Sigmoid colon (tissue), 7 donors: Measurements from ENCODE around the gene TICAM2. TPM values are rescaled to one million over a fixed set of nuclear protein-coding genes. Genes with fewer than 3 reads are reported as not detected.

Source experiments
- DNase-seq: peaks from one replicate; pipeline ENCODE4 v3.0.0-alpha.2; 2019
- H3K27ac ChIP-seq, 4 donors: fragments of 200-600 bp; sonication (generic); one replicate each; pipeline ENCODE4 v1.5.1; 2016 to 2019; ENCODE audit warnings: mild to moderate bottlenecking in 1 of 4
- H3K27me3 ChIP-seq, 3 donors: fragments of 200-600 bp; sonication (generic); one replicate each; pipeline ENCODE4 v1.5.1; 2019; ENCODE audit warnings: mild to moderate bottlenecking in 1 of 3
- H3K36me3 ChIP-seq, 4 donors: fragments of 200-600 bp; sonication (generic); one replicate each; pipeline ENCODE4 v1.5.1; 2016 to 2019
- H3K4me1 ChIP-seq, 4 donors: fragments of 200-600 bp; sonication (generic); one replicate each; pipeline ENCODE4 v1.5.1; 2017 to 2019
- H3K4me3 ChIP-seq, 4 donors: fragments of 200-600 bp; sonication (generic); one replicate each; pipeline ENCODE4 v1.5.1; 2017 to 2019; ENCODE audit warnings: mild to moderate bottlenecking in 2 of 4, moderate library complexity in 1 of 4
- H3K9me3 ChIP-seq, 4 donors: fragments of 200-600 bp in 3 of 4; sonication (generic) in 3 of 4; one replicate each; pipeline versions ENCODE4 v1.5.1 to v1.6.1; 2013 to 2019
- CTCF ChIP-seq, 4 experiments: fragments of 450-650 bp in 3 of 4; fragments of 200-600 bp in 1 of 4; IDR thresholded peaks; one replicate each; pipeline ENCODE4 v1.5.1; 2016 to 2019; ENCODE audit warnings: antibody characterized with exemption in 4 of 4, mild to moderate bottlenecking in 3 of 4, moderate library complexity in 2 of 4
- EP300 ChIP-seq, 4 donors: sonication (generic); formaldehyde crosslinking; IDR thresholded peaks; one replicate each; pipeline ENCODE4 v1.6.1; 2017; ENCODE audit warnings: antibody characterized with exemption in 4 of 4
- POLR2A ChIP-seq, 2 donors: fragments of 450-650 bp; IDR thresholded peaks; one replicate each; pipeline ENCODE4 v1.6.1; 2016; ENCODE audit warnings: antibody characterized with exemption in 2 of 2, mild to moderate bottlenecking in 2 of 2, moderate library complexity in 2 of 2
- POLR2AphosphoS5 ChIP-seq, 4 donors: sonication (generic); formaldehyde crosslinking; IDR thresholded peaks; one replicate each; pipeline ENCODE4 v1.6.1; 2017; ENCODE audit warnings: antibody characterized with exemption in 4 of 4
- WGBS, 2 donors: extraction: QIAGEN DNeasy Blood & Tissue Kit; methylation state at CpG; one replicate each; pipeline ENCODE4 v1.1.7; 2013; 5-methylcytosine and 5-hydroxymethylcytosine counted together
- intact Hi-C: fragments of 100-400 bp; cut with DNase I; formaldehyde crosslinking; loops from one replicate; pipeline ENCODE4 v1.15.1; 2023
- polyA plus RNA-seq, 3 donors: library from polyadenylated mRNA; stranded (reverse); fragments of 200-250 nt; gene quantifications; one replicate each; pipeline ENCODE4 v1.2.3, GENCODE V29; 2013
- total RNA-seq, 4 donors: library from RNA; depleted of rRNA; stranded (reverse); fragments of >200 nt; gene quantifications; one replicate each; pipeline ENCODE4 v1.1.0, GENCODE V29; 2016
- donor health status: healthy with polysubstance abuse.
- donor health status: Bipolar disorder and iron deficiency.
- donor health status: healthy.

Gene TICAM2
- total and polyA plus RNA-seq, 7 donors: 0.95 to 3.9 (median 2.0) TPM; not detected in 1

DNA sequence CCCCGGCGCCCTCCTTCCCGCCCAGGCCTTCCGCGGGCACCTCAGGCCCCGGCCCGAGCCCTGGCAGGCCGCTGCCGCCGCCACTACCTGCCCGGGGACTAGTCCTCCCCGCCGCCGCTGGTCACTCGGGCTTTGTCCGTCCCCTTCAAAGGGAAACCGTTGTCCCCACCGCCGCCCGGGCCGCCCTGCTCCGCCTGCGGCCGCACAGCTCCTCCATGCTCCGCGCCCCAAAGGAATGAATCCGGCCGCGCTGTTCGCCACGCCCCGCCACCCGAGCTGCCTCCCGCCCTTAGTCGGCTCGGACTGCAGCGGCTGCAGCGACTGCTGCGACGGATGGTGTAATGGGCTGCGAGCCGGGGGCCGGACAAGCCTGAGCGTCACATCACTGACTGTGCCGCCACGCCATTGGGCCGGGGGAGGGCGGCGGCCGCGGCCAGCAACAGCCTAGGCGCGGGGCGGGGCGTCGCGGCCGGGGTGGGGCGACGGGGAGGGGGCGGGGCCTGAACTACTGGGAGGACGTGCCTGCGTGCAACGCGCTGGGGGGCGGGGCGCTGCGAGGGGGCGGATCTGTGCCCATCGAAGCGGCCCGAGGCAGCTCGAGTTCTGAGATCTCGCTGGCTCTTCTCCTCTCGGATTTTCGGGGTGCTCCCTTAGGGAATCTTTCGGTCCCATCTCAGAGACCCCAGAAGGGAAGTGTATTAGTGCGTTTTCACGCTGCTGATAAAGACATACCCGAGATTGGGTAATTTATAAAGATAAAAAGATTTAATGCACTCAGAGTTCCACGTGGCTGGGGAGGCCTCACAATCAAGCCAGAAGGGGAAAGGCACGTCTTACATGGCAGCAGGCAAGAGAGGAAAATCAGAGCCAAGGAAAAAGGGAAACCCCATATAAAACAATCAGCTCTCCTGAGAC is 57.6 kb downstream of the TICAM2 start, which contains the start of gene FEM1C:
Gene FEM1C (minus strand): TSS at position 340 of the 915 bp plus-strand sequence. CDS start 1,282 bp downstream, outside the sequence.
- Histone ChIP-seq H3K36me3 (peaks cover 0 to 13% (median 0%) of the 10 kb centered on the region in 4 donors), H3K4me1 (peaks cover 0 to 33% (median 21%) of the 10 kb centered on the region in 4 donors), H3K4me3 (peak within 1 kb of the TSS; percentile 72 to 98 (median 87)), H3K27me3 (no peaks in the 10 kb centered on the region), H3K27ac (peak within 1 kb of the TSS; percentile 97 to 99 (median 98)), H3K9me3 (peaks cover 0 to 6% (median 0%) of the 10 kb centered on the region in 4 donors)
- 1% methylated on average over 82 of the region's 82 CpGs for WGBS, 2 donors
- DNase-seq: peak; percentile 99
- intact Hi-C loops: loop anchor here (5.0 kb wide), 4 partner anchors 43 to 298 kb away; partner anchors contain the start of genes AP3S1, ATG12 and TMED7
- peak; percentile 98 to 99 for TF ChIP-seq POLR2A (IDR thresholded peaks at IDR 0.05)
- peak; percentile 100 for TF ChIP-seq POLR2AphosphoS5 (IDR thresholded peaks at IDR 0.05)
- TF ChIP-seq EP300 (IDR thresholded peaks at IDR 0.05): peak in 1 of 4 donors; percentile 27
- no peak for TF ChIP-seq CTCF (IDR thresholded peaks at IDR 0.05)

DNA sequence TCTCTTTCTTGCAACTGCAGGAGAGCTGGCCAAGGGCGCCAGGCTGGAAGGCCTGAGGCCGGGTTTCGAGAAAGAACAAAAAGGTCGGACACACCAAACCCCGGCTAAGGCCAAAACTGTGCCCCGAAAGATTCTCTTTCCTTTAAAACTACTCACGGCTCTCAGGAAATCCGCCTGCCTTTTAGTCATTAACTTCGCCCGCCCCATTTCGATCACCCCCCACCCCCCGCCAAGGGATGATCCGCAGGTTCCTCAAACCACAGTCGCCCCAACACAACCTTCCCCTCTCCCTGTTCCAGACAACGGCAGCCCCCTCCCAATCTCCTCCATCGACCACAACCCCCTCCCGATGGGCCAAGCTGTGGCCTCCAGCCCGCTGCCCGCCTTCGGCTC is 58.2 kb downstream of the TICAM2 start:
- peak; percentile 71 for DNase-seq
- peaks cover 0 to 6% (median 0%) of the 10 kb centered on the region in 4 donors for H3K9me3 ChIP-seq
- 0 to 1% methylated on average over 20 of the region's 20 CpGs for WGBS, 2 donors
- peak in 1 of 4 donors; percentile 8 for TF ChIP-seq POLR2AphosphoS5 (IDR thresholded peaks at IDR 0.05)
- no peak for TF ChIP-seq POLR2A (IDR thresholded peaks at IDR 0.05)
- no peak for TF ChIP-seq CTCF (IDR thresholded peaks at IDR 0.05)
- TF ChIP-seq EP300 (IDR thresholded peaks at IDR 0.05): no peak
- no peaks in the 10 kb centered on the region for H3K27me3 ChIP-seq
- peak overlapping the region; percentile 72 to 98 (median 87) for H3K4me3 ChIP-seq
- peaks cover 0 to 13% (median 0%) of the 10 kb centered on the region in 4 donors for H3K36me3 ChIP-seq
- peak overlapping the region; percentile 97 to 99 (median 98) for H3K27ac ChIP-seq
- intact Hi-C loops: loop anchor here (5.0 kb wide), 4 partner anchors 43 to 298 kb away; partner anchors contain the start of genes AP3S1, ATG12 and TMED7
- peaks cover 0 to 40% (median 28%) of the 10 kb centered on the region in 4 donors for H3K4me1 ChIP-seq

DNA sequence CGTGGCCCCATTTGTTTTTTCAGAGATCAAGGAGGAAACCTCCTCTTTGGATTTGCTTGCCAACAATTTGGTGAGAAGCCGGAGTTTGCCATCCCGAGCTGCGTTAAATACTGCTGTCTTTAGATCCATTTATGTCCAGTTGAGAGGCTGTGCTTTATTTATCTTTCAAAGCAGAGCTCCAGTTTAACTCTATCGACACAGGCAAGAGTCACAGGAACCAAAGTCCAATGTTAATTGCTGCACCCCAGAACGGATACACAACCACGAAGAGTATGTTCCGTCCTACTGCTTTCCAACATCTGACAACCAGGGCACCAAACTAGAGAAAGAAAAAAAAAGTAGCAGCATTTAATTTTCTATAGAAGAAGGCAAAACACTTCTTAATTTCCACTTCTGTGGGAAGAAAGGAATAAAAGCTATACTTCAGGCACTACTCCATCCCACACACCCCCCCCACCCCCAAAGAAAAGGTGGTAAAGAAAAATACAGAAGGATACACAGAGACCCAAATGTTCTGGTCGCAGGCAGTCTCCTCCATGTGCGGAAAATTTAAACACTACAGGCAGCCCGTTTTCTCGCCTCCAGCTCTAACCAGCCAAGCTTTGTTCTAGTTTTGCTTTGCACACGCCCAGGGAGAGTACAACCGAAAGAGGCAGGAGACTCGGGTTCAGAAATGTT is 58.8 kb downstream of the TICAM2 start:
- no peak for DNase-seq
- TF ChIP-seq CTCF (IDR thresholded peaks at IDR 0.05) (no peak), EP300 (IDR thresholded peaks at IDR 0.05) (no peak), POLR2AphosphoS5 (IDR thresholded peaks at IDR 0.05) (peak in 3 of 4 donors; percentile 50 to 65 (median 50))
- 3 to 14% methylated on average over 15 of the region's 15 CpGs for WGBS, 2 donors
- intact Hi-C loops: loop anchor here (5.0 kb wide), 4 partner anchors 44 to 299 kb away; partner anchors contain the start of genes AP3S1, ATG12 and TMED7
- Histone ChIP-seq H3K4me1 (peaks cover 0 to 45% (median 33%) of the 10 kb centered on the region in 4 donors), H3K27ac (peak overlapping the region; percentile 97 to 99 (median 98)), H3K9me3 (peaks cover 0 to 6% (median 0%) of the 10 kb centered on the region in 4 donors), H3K27me3 (no peaks in the 10 kb centered on the region), H3K4me3 (peak overlapping the region; percentile 72 to 98 (median 87)), H3K36me3 (peaks cover 0 to 13% (median 0%) of the 10 kb centered on the region in 4 donors)

DNA sequence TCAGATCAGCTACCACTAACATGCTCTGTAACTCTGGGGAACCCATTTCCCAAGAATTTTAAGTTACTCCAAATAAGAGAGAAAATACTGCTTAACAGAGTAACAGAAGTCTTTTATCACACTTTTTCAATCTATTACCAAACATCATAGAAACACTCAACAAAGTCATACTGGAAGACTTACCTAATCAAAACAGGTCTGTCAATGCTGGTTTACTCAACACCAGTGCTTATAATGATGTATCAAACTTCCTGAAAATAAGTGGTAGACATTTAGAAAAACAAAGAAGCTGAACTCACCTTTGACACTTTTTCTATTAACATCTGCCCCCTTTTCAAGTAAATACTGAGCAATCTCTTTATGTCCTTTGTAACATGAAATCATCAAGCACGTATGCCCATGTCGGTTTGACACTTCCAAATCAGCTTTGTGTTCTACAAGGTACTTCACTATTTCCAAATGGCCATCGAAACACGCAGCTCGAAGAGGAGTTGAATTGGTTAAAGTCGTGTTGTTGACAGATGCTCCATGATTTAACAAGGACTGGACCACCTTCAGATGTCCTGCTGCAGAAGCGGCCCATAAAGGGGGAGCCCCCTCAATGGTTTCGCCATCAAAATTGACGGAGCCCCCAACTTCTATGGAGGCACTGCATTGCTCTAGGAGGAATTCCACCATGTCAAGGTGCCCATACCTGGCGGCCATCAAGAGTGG is 59.5 kb downstream of the TICAM2 start:
- no peak for TF ChIP-seq POLR2AphosphoS5 (IDR thresholded peaks at IDR 0.05)
- TF ChIP-seq CTCF (IDR thresholded peaks at IDR 0.05): no peak
- no peak for TF ChIP-seq EP300 (IDR thresholded peaks at IDR 0.05)
- no peak for TF ChIP-seq POLR2A (IDR thresholded peaks at IDR 0.05)

More for the DNA sequence above, 59.5 kb downstream of the TICAM2 start:
- WGBS, 2 donors: 10 to 52% methylated on average over 10 of the region's 10 CpGs
- H3K4me3 ChIP-seq: peak overlapping the region; percentile 72 to 98 (median 87)
- intact Hi-C loops: loop anchor here (5.0 kb wide), 4 partner anchors 44 to 299 kb away; partner anchors contain the start of genes AP3S1, ATG12 and TMED7
- H3K27ac ChIP-seq: peak overlapping the region; percentile 97 to 99 (median 98)
- DNase-seq: no peak
- H3K36me3 ChIP-seq: peaks cover 0 to 16% (median 0%) of the 10 kb centered on the region in 4 donors
- no peaks in the 10 kb centered on the region for H3K27me3 ChIP-seq
- peaks cover 0 to 51% (median 39%) of the 10 kb centered on the region in 4 donors for H3K4me1 ChIP-seq
- H3K9me3 ChIP-seq: peaks cover 0 to 6% (median 0%) of the 10 kb centered on the region in 4 donors
